Panc1 (cell line): Measurements from ENCODE around the gene ATOSA.

Experiments
- CTCF ChIP-seq: fragments of 450-650 bp; IDR thresholded peaks from 2 replicates; pipeline ENCODE4 v1.5.1; 2017; ENCODE audit warnings: mild to moderate bottlenecking
- POLR2AphosphoS5 ChIP-seq: IDR thresholded peaks from 2 replicates; pipeline ENCODE4 v1.6.1; 2012; ENCODE audit warnings: mild to moderate bottlenecking, low read depth, low read length, moderate library complexity
- REST ChIP-seq, 2 experiments: IDR thresholded peaks; 2 replicates each; pipeline ENCODE4 v1.6.1; 2011 to 2012; ENCODE audit warnings: low read depth in 2 of 2, control low read depth in 1 of 2, low read length in 1 of 2, mild to moderate bottlenecking in 1 of 2, moderate library complexity in 1 of 2; ENCODE audit not compliant: insufficient read depth in 1 of 2
- SIN3A ChIP-seq: IDR thresholded peaks from 2 replicates; pipeline ENCODE4 v1.6.1; 2012; ENCODE audit warnings: low read depth, mild to moderate bottlenecking, low read length, moderate library complexity, borderline replicate concordance; ENCODE audit not compliant: insufficient read depth
- TCF7L2 ChIP-seq: IDR thresholded peaks from 2 replicates; pipeline ENCODE4 v1.6.1; 2011; ENCODE audit warnings: mild to moderate bottlenecking, low read depth, low read length, inconsistent platforms

DNA sequence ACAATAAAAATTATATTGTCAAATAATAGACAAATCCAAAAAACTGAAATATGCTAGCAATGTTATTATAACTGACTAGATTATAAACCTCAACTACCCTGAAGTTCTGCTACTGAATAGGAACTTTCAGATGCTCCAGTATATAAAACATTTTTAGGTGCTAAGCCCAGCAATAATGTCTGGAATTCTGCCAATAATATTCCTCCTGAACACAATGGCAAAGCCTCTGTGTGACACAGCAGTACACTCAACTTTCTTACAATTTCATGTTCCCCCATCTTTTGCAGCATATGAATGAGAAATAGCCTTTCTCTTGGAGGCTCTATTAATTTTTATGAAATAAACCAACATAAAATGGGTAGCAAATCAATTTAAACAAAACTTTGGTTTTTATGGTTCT is 29.5 kb downstream of the ATOSA start:
- no peak for TF ChIP-seq CTCF
- no peak for TF ChIP-seq POLR2AphosphoS5
- no peak for TF ChIP-seq REST (IDR thresholded peaks at IDR 0.05; ENCODE audit: insufficient read depth in 1 of 2, low read depth in 2 of 2, low read length in 1 of 2)
- no peak for TF ChIP-seq SIN3A
- no peak for TF ChIP-seq TCF7L2
